Astrocyte of the cerebellum (primary cell): ENCODE data around the gene HTD2.

Experiments used
- DNase-seq: peaks from one replicate; pipeline ENCODE4 v3.0.0-alpha.2; 2011; ENCODE audit warnings: low read depth
- H3K4me3 ChIP-seq: 2 replicates; pipeline ENCODE4 v1.5.1; 2011; ENCODE audit warnings: mild to moderate bottlenecking, low read depth, low read length, moderate library complexity
- in situ Hi-C: cut with HindIII; loops from 2 replicates; pipeline ENCODE4 v1.10.0; 2017; ENCODE audit warnings: low sequenced_read_pairs
- TF ChIP-seq, protein P1 (sequence below): IDR thresholded peaks from 2 replicates; pipeline ENCODE4 v1.5.1; 2012; ENCODE audit warnings: low read length, low read depth, moderate library complexity, mild to moderate bottlenecking; ENCODE audit errors: missing control alignments

The HTD2 gene

DNA sequence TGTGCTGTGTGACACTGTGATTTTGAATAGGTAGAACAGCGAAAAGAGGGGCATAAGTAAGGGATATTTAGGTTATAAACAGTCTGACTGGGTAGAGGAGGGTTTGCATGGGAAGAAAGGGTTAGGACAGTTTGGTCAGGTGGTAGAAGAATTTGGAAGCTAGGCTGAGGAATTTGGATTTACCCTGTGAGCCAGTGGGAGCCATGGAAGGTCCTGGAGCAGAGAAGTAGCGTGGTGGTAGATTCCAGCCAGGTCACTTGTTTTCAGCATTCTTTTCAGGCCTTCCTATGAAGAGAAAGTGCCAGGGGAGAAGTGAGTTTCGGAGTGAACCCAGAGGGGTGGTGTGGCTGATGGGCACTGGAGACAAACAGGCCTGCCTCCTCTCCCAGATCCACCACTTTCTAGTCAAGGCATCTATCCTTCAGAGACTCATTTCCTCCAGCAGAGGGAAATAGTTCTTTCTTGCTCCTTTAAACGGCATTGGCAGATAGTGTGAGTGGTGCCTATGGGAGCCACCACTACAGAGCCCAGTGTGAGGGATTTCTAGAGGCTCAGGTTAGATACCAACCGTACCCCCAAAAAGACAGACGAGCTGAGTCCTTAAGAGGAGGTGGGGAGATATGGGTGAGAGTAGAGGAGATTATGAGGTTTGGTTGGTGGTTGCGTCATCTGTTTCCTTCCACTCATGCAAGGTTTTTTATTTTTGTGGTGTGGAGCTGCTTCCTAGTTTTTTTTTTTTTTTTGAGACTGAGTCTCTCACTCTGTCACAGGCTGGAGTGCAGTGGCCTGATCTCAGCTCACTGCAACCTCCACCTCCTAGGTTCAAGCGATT lies 47.6 kb downstream of the HTD2 start:
- H3K4me3 ChIP-seq: no peak overlapping the region

GRCh38 chr3:58355179-58355578 lies 48.9 kb downstream of the HTD2 start:
- in situ Hi-C loops: no loop called here
- no peak for DNase-seq
- H3K4me3 ChIP-seq: no peak overlapping the region
- TF ChIP-seq, protein P1, sequence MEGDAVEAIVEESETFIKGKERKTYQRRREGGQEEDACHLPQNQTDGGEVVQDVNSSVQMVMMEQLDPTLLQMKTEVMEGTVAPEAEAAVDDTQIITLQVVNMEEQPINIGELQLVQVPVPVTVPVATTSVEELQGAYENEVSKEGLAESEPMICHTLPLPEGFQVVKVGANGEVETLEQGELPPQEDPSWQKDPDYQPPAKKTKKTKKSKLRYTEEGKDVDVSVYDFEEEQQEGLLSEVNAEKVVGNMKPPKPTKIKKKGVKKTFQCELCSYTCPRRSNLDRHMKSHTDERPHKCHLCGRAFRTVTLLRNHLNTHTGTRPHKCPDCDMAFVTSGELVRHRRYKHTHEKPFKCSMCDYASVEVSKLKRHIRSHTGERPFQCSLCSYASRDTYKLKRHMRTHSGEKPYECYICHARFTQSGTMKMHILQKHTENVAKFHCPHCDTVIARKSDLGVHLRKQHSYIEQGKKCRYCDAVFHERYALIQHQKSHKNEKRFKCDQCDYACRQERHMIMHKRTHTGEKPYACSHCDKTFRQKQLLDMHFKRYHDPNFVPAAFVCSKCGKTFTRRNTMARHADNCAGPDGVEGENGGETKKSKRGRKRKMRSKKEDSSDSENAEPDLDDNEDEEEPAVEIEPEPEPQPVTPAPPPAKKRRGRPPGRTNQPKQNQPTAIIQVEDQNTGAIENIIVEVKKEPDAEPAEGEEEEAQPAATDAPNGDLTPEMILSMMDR: no peak

More for the DNA sequence above, 47.6 kb downstream of the HTD2 start:
- no peak for DNase-seq
- in situ Hi-C loops: no loop called here
- TF ChIP-seq, protein P1: no peak

- in situ Hi-C loops: no loop called here
- TF ChIP-seq, protein P1: no peak
- no peak overlapping the region for H3K4me3 ChIP-seq
- DNase-seq: no peak
Observed at GRCh38 chr3:58356054-58356453, 49.7 kb downstream of the HTD2 start.

DNA sequence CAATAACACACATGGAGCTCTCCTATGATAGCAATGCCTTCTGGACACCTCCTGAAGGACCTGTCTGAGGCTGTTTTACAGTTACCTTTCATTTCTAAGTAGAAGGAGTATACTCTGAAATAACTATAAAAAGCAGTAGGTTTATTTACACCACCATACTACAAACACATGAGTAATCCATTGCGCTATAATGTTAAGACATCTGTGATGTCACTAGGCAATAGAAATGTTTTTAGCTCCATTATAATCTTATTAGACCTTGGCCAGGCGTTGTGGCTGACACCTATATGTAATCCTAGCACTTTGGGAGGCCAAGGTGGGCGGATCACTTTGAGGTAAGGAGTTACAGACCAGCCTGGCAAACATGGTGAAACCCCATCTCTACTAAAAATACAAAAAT lies 51.1 kb downstream of the HTD2 start:
- TF ChIP-seq, protein P1: no peak
- in situ Hi-C loops: no loop called here
- no peak overlapping the region for H3K4me3 ChIP-seq
- no peak for DNase-seq

- in situ Hi-C loops: no loop called here
- H3K4me3 ChIP-seq: no peak overlapping the region
- no peak for DNase-seq
- TF ChIP-seq, protein P1: no peak
Observed at GRCh38 chr3:58358092-58358491, 51.8 kb downstream of the HTD2 start.

DNA sequence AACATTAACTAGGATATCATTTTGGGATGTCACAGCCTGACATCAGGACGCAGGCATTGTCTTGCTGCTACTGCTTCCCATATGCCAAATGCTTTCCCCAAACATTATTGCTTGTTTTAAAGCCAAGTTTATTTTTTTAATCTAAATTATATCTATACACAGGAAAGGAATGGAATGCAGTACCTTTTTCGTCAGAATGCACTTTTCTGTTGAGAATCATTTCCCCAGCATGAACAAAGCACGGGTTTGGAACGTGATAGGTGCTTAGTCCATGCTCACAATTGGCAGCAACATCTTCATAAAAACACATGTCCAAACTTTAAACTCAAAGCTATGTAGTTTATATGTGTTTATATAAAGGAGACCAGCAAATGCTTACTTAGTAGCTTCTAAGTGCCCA lies 52.5 kb downstream of the HTD2 start:
- TF ChIP-seq, protein P1: no peak
- no peak overlapping the region for H3K4me3 ChIP-seq
- in situ Hi-C loops: no loop called here
- DNase-seq: no peak

DNA sequence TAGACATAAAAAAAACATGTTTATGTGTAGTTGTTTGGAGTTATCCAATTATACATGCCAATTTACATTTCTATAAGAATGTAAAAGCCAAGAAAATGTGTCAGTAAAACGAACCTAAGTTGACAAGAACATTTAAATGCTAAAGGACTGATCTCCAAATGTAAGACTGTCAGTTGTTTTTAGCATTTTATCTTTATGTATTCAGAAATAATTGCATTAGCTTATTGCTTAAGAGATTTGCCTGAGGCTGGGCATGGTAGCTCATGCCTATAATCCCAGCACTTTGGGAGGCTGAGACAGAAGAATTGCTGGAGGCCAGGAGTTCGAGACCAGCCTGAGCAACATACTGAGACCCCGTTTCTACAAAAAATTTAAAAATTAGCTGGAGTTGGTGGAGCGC lies 53.3 kb downstream of the HTD2 start:
- DNase-seq: no peak
- in situ Hi-C loops: no loop called here
- TF ChIP-seq, protein P1: no peak
- no peak overlapping the region for H3K4me3 ChIP-seq
